SK-N-SH (cell line): ENCODE measurements around the gene KRT222. TPM values are rescaled to one million over a fixed set of nuclear protein-coding genes. Genes with fewer than 3 reads are reported as not detected.

ENCODE experiments used
- CTCF ChIA-PET: fragments of 300-600, 350-600 bp; formaldehyde crosslinking; extraction: SDS; loops from one replicate; lab custom pipeline; 2021; lab: Yijun Ruan, JAX
- POLR2A ChIA-PET: fragments of 350-600 bp; sonication (Branson Sonifier 250); formaldehyde crosslinking; extraction: SDS; loops from one replicate; lab custom pipeline; 2020; ENCODE audit warnings: antibody characterized with exemption, inconsistent platforms; lab: Yijun Ruan, JAX
- DNase-seq: peaks from one replicate; pipeline ENCODE4 v3.0.0; 2012
- H2AFZ ChIP-seq: fragments of 200-600 bp; sonication (generic); 2 replicates; pipeline ENCODE4 v1.8.1; 2016; ENCODE audit warnings: antibody characterized with exemption, mild to moderate bottlenecking, low read depth
- H3F3A ChIP-seq: fragments of 200-600 bp; sonication (generic); replicated peaks from 2 replicates; pipeline ENCODE3; 2016; ENCODE audit warnings: antibody characterized with exemption, mild to moderate bottlenecking; ENCODE audit not compliant: insufficient read depth
- H3K27ac ChIP-seq, 2 experiments: fragments of 200-500 bp in 1 of 2; fragments of 200-600 bp in 1 of 2; sonication (Bioruptor generic) in 1 of 2; sonication (generic), shearing (Covaris generic) in 1 of 2; 2 replicates each; pipeline versions ENCODE4 v1.5.1 to v1.6.1; 2014 to 2016; ENCODE audit warnings: low read depth in 2 of 2, inconsistent platforms in 1 of 2, low read length in 1 of 2, mild to moderate bottlenecking in 1 of 2, mixed read lengths in 1 of 2
- H3K27me3 ChIP-seq: fragments of 200-600 bp; sonication (generic), shearing (Covaris generic); 2 replicates; pipeline ENCODE4 v1.6.1; 2016; ENCODE audit warnings: mixed run types; ENCODE audit not compliant: insufficient read depth
- H3K36me3 ChIP-seq, 2 experiments: fragments of 200-500 bp in 1 of 2; fragments of 200-600 bp in 1 of 2; sonication (Bioruptor generic) in 1 of 2; sonication (generic) in 1 of 2; replicated peaks in 1 of 2; 2 replicates each; pipeline versions ENCODE3 to v1.5.1; 2014 to 2016; ENCODE audit warnings: low read length in 1 of 2, mild to moderate bottlenecking in 1 of 2; ENCODE audit not compliant: insufficient read depth in 2 of 2, control insufficient read depth in 1 of 2
- H3K4me1 ChIP-seq, 2 experiments: fragments of 200-500 bp in 1 of 2; fragments of 200-600 bp in 1 of 2; sonication (Bioruptor generic) in 1 of 2; sonication (generic), shearing (Covaris generic) in 1 of 2; 2 replicates each; pipeline versions ENCODE4 v1.5.1 to v1.6.1; 2014 to 2016; ENCODE audit warnings: low read depth in 1 of 2, low read length in 1 of 2, mixed run types in 1 of 2; ENCODE audit not compliant: insufficient read depth in 2 of 2, control insufficient read depth in 1 of 2
- H3K4me2 ChIP-seq: fragments of 200-600 bp; sonication (generic), shearing (Covaris generic); 2 replicates; pipeline ENCODE4 v1.6.1; 2017; ENCODE audit warnings: mixed run types
- H3K4me3 ChIP-seq, 2 experiments: fragments of 200-500 bp in 1 of 2; fragments of 200-600 bp in 1 of 2; sonication (Bioruptor generic) in 1 of 2; sonication (generic), shearing (Covaris generic) in 1 of 2; 2 replicates each; pipeline versions ENCODE4 v1.5.1 to v1.8.1; 2014 to 2016; ENCODE audit warnings: low read depth in 2 of 2, inconsistent platforms in 1 of 2, low read length in 1 of 2, mild to moderate bottlenecking in 1 of 2, mixed read lengths in 1 of 2, moderate library complexity in 1 of 2
- H3K79me2 ChIP-seq: fragments of 200-600 bp; sonication (generic); 2 replicates; pipeline ENCODE4 v1.8.1; 2017; ENCODE audit warnings: mild to moderate bottlenecking; ENCODE audit not compliant: insufficient read depth
- H3K9ac ChIP-seq: fragments of 200-600 bp; sonication (generic); 2 replicates; pipeline ENCODE4 v1.6.1; 2017; ENCODE audit warnings: mixed run types
- H3K9me2 ChIP-seq: fragments of 200-600 bp; sonication (generic); 2 replicates; pipeline ENCODE4 v1.6.1; 2017; ENCODE audit warnings: mixed run types
- H3K9me3 ChIP-seq: fragments of 200-600 bp; sonication (generic); 2 replicates; pipeline ENCODE4 v1.6.1; 2017; ENCODE audit warnings: mixed run types, mild to moderate bottlenecking, moderate library complexity
- H4K20me1 ChIP-seq: fragments of 200-600 bp; sonication (generic); 2 replicates; pipeline ENCODE4 v1.6.1; 2017; ENCODE audit warnings: mild to moderate bottlenecking, mixed run types; ENCODE audit not compliant: insufficient read depth
- FOXJ3 ChIP-seq: sonication (generic); formaldehyde crosslinking; IDR thresholded peaks from 2 replicates; pipeline ENCODE4 v1.5.1; 2020; ENCODE audit warnings: mild to moderate bottlenecking, missing genetic modification reagents
- GABPA ChIP-seq: IDR thresholded peaks from 2 replicates; pipeline ENCODE4 v1.4.0; 2012; ENCODE audit warnings: low read depth, mild to moderate bottlenecking
- GATA2 ChIP-seq: sonication (generic); formaldehyde crosslinking; IDR thresholded peaks from 2 replicates; pipeline ENCODE4 v1.5.0; 2020; ENCODE audit warnings: mild to moderate bottlenecking, missing genetic modification reagents
- MEF2A ChIP-seq: IDR thresholded peaks from 2 replicates; pipeline ENCODE4 v1.4.0; 2012; ENCODE audit warnings: low read depth, borderline replicate concordance
- POLR2AphosphoS5 ChIP-seq: IDR thresholded peaks from 2 replicates; pipeline ENCODE4 v1.6.1; 2012; ENCODE audit warnings: low read depth, low read length
- RAD21 ChIP-seq: IDR thresholded peaks from 2 replicates; pipeline ENCODE4 v1.6.1; 2012; ENCODE audit warnings: mild to moderate bottlenecking, low read length
- TCF12 ChIP-seq: IDR thresholded peaks from 2 replicates; pipeline ENCODE4 v1.4.0; 2012
- YY1 ChIP-seq: IDR thresholded peaks from 2 replicates; pipeline ENCODE4 v1.4.0; 2012; ENCODE audit warnings: low read depth, mild to moderate bottlenecking
- WGBS: methylation state at CpG from one replicate; pipeline ENCODE4 v1.1.6; 2017; ENCODE audit warnings: low lambda C conversion rate; 5-methylcytosine and 5-hydroxymethylcytosine counted together
- polyA plus RNA-seq, 3 experiments: library from polyadenylated mRNA; depleted of rRNA; stranded (reverse); fragments of >200 nt; gene quantifications; 2 replicates each; pipeline ENCODE4 v1.2.3, GENCODE V29; 2012
- TF ChIP-seq, protein P1 (sequence below): IDR thresholded peaks from 2 replicates; pipeline ENCODE4 v1.6.1; 2012; ENCODE audit warnings: mild to moderate bottlenecking, low read depth, low read length, moderate library complexity

Gene KRT222
- polyA plus RNA-seq, 1 of the 3 experiments (the other 2 are of a cell fraction) = not detected

DNA sequence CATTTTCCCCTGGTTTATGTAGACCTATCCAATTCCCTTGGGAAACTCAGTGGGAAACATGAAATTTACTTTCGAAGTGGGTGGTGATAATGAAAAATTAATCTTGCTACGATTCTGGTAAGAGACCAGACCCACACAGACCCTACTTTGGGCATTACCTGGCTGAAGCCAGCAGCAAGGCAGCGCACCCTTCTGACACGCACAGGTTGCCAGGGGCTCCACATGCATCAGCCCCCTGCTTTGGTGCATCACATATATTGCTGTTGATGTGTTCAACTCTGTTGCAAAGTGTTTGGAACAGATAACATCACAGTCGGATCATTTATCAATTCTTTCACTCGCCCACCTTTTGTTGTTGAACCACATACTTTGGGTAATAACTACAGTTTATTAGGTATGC, 44.0 kb downstream of the KRT222 start (continued):
- TF ChIP-seq, protein P1, sequence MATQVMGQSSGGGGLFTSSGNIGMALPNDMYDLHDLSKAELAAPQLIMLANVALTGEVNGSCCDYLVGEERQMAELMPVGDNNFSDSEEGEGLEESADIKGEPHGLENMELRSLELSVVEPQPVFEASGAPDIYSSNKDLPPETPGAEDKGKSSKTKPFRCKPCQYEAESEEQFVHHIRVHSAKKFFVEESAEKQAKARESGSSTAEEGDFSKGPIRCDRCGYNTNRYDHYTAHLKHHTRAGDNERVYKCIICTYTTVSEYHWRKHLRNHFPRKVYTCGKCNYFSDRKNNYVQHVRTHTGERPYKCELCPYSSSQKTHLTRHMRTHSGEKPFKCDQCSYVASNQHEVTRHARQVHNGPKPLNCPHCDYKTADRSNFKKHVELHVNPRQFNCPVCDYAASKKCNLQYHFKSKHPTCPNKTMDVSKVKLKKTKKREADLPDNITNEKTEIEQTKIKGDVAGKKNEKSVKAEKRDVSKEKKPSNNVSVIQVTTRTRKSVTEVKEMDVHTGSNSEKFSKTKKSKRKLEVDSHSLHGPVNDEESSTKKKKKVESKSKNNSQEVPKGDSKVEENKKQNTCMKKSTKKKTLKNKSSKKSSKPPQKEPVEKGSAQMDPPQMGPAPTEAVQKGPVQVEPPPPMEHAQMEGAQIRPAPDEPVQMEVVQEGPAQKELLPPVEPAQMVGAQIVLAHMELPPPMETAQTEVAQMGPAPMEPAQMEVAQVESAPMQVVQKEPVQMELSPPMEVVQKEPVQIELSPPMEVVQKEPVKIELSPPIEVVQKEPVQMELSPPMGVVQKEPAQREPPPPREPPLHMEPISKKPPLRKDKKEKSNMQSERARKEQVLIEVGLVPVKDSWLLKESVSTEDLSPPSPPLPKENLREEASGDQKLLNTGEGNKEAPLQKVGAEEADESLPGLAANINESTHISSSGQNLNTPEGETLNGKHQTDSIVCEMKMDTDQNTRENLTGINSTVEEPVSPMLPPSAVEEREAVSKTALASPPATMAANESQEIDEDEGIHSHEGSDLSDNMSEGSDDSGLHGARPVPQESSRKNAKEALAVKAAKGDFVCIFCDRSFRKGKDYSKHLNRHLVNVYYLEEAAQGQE = no peak
- TF ChIP-seq POLR2AphosphoS5 (no peak), TCF12 (no peak), MEF2A (no peak)

GRCh38 chr17:40618754-40619625, 46.0 kb downstream of the KRT222 start:
- Histone ChIP-seq H3K9me2 (no peaks in the 10 kb centered on the region), H4K20me1 (no peaks in the 10 kb centered on the region), H3F3A (no peaks in the 10 kb centered on the region), H3K4me2 (no peak overlapping the region), H3K79me2 (no peaks in the 10 kb centered on the region), H3K9me3 (no peaks in the 10 kb centered on the region), H3K4me1 (peaks cover 0 to 5% of the 10 kb centered on the region in 2 experiments; a peak in 1 of 4 replicates), H3K36me3 (no peaks in the 10 kb centered on the region), H3K9ac (no peak overlapping the region), H2AFZ (no peak overlapping the region), H3K4me3 (no peak overlapping the region), H3K27me3 (peaks cover 40% of the 10 kb centered on the region; the same call in 1 of the 2 replicates), H3K27ac (no peak overlapping the region)
- ChIA-PET CTCF (interaction anchor here (0.6 to 4.7 kb wide), 24 partner anchors 7 to 1046 kb away, joined by 3 to 37 read pairs (median 4); partner anchors contain the start of gene SMARCE1), POLR2A (no interaction called here)
- 56% methylated on average over 16 of the region's 16 CpGs for WGBS
- no peak for TF ChIP-seq GABPA
- no peak for TF ChIP-seq RAD21
- no peak for TF ChIP-seq FOXJ3
- TF ChIP-seq YY1 = no peak
- no peak for DNase-seq

- Histone ChIP-seq H3K9ac (no peak overlapping the region), H4K20me1 (no peaks in the 10 kb centered on the region), H3F3A (no peaks in the 10 kb centered on the region), H3K9me2 (no peaks in the 10 kb centered on the region), H2AFZ (no peak overlapping the region), H3K4me3 (no peak overlapping the region), H3K9me3 (no peaks in the 10 kb centered on the region), H3K36me3 (no peaks in the 10 kb centered on the region), H3K79me2 (no peaks in the 10 kb centered on the region), H3K4me1 (peaks cover 0 to 12% of the 10 kb centered on the region in 2 experiments; a peak in 1 of 4 replicates), H3K27ac (no peak overlapping the region), H3K27me3 (peaks cover 48% of the 10 kb centered on the region), H3K4me2 (no peak overlapping the region)
- TF ChIP-seq, protein P1 = no peak
- peak; percentile 25; the same call in 1 of the 2 replicates for TF ChIP-seq GATA2
- 35% methylated on average over 10 of the region's 11 CpGs for WGBS
- ChIA-PET POLR2A (no interaction called here), CTCF (interaction anchor here (1.0 to 4.7 kb wide), 2 partner anchors 12 to 174 kb away, joined by 3 to 37 read pairs; no protein-coding TSS in a partner anchor)
- peak; percentile 26 for DNase-seq
Measured at GRCh38 chr17:40617678-40618240, 47.2 kb downstream of the KRT222 start.
